Mesenchymal stem cell (in vitro differentiated cells and primary cell): ENCODE results near the gene SLC47A1.
A peak's percentile ranks its signal among the peaks of the same experiment; 100 is the strongest.
"Not testable (repeated sequence)": the region's sequence is repeated elsewhere in the genome, so short reads cannot be mapped to it uniquely, and the experiment has no call there.

Source experiments
- DNase-seq: peaks from one replicate; pipeline ENCODE4 v3.0.0-alpha.2; 2013
- H2AFZ ChIP-seq: one replicate; pipeline ENCODE4 v1.6.1; 2013; ENCODE audit warnings: low read depth, mild to moderate bottlenecking, control low read depth, inconsistent platforms, low read length, moderate library complexity
- H2AK5ac ChIP-seq: 2 replicates; pipeline ENCODE4 v1.6.1; 2013; ENCODE audit warnings: low read length, moderate library complexity, mild to moderate bottlenecking, inconsistent platforms; ENCODE audit not compliant: severe bottlenecking
- H2BK120ac ChIP-seq: one replicate; pipeline ENCODE4 v1.6.1; 2013; ENCODE audit warnings: low read depth, mild to moderate bottlenecking, inconsistent platforms, low read length, moderate library complexity
- H2BK12ac ChIP-seq, 2 experiments: one replicate each; pipeline ENCODE4 v1.6.1; 2013; ENCODE audit warnings: inconsistent platforms in 2 of 2, low read length in 2 of 2, mild to moderate bottlenecking in 2 of 2, moderate library complexity in 2 of 2, control low read depth in 1 of 2
- H2BK15ac ChIP-seq: one replicate; pipeline ENCODE4 v1.6.1; 2013; ENCODE audit warnings: mild to moderate bottlenecking, low read depth, inconsistent platforms; ENCODE audit not compliant: poor library complexity, severe bottlenecking
- H2BK5ac ChIP-seq: 2 replicates; pipeline ENCODE4 v1.6.1; 2013; ENCODE audit warnings: low read depth, mild to moderate bottlenecking, low read length, control low read depth, inconsistent platforms; ENCODE audit not compliant: poor library complexity, severe bottlenecking
- H3K14ac ChIP-seq, 2 experiments: one replicate each; pipeline ENCODE4 v1.6.1; 2013; ENCODE audit warnings: inconsistent platforms in 2 of 2, low read length in 2 of 2, control low read depth in 1 of 2, mild to moderate bottlenecking in 1 of 2, moderate library complexity in 1 of 2
- H3K18ac ChIP-seq, 2 experiments: one replicate each; pipeline ENCODE4 v1.6.1; 2013; ENCODE audit warnings: inconsistent platforms in 2 of 2, low read length in 2 of 2, control low read depth in 1 of 2, low read depth in 1 of 2, mild to moderate bottlenecking in 1 of 2
- H3K23ac ChIP-seq, 2 experiments: one replicate each; pipeline ENCODE4 v1.6.1; 2013; ENCODE audit warnings: inconsistent platforms in 2 of 2, low read length in 2 of 2, mild to moderate bottlenecking in 2 of 2, moderate library complexity in 2 of 2, control low read depth in 1 of 2
- H3K27ac ChIP-seq: 2 replicates; pipeline ENCODE4 v1.5.1; 2013; ENCODE audit warnings: mild to moderate bottlenecking, moderate library complexity, low read length, control low read depth, inconsistent platforms; ENCODE audit not compliant: poor library complexity, severe bottlenecking
- H3K27me3 ChIP-seq, 2 experiments: 2 replicates each; pipeline versions ENCODE4 v1.6.1 to v1.7.0; 2013; ENCODE audit warnings: low read length in 2 of 2, mild to moderate bottlenecking in 2 of 2, moderate library complexity in 2 of 2, control low read depth in 1 of 2, inconsistent platforms in 1 of 2; ENCODE audit not compliant: control insufficient read depth in 1 of 2, insufficient read depth in 1 of 2
- H3K36me3 ChIP-seq, 2 experiments: 2 replicates each; pipeline versions ENCODE4 v1.6.1 to v1.7.0; 2013; ENCODE audit warnings: low read length in 2 of 2, control low read depth in 1 of 2, inconsistent platforms in 1 of 2, low read depth in 1 of 2, mild to moderate bottlenecking in 1 of 2; ENCODE audit not compliant: insufficient read depth in 2 of 2, control insufficient read depth in 1 of 2
- H3K4ac ChIP-seq, 2 experiments: one replicate each; pipeline ENCODE4 v1.6.1; 2013; ENCODE audit warnings: inconsistent platforms in 2 of 2, low read length in 2 of 2, mild to moderate bottlenecking in 2 of 2, moderate library complexity in 2 of 2, control low read depth in 1 of 2, low read depth in 1 of 2
- H3K4me1 ChIP-seq: 2 replicates; pipeline ENCODE4 v1.6.1; 2013; ENCODE audit warnings: low read depth, low read length, control low read depth; ENCODE audit not compliant: control insufficient read depth, insufficient read depth
- H3K4me2 ChIP-seq: 2 replicates; pipeline ENCODE4 v1.6.1; 2013; ENCODE audit warnings: low read length, mild to moderate bottlenecking, inconsistent platforms; ENCODE audit not compliant: poor library complexity, severe bottlenecking
- H3K4me3 ChIP-seq, 2 experiments: 2 replicates each; pipeline versions ENCODE4 v1.5.1 to v1.7.0; 2013; ENCODE audit warnings: low read length in 2 of 2, mild to moderate bottlenecking in 2 of 2, control low read depth in 1 of 2, low read depth in 1 of 2; ENCODE audit not compliant: insufficient read depth in 1 of 2
- H3K79me1 ChIP-seq: replicated peaks from 2 replicates; pipeline ENCODE4 v1.6.1; 2013; ENCODE audit warnings: mild to moderate bottlenecking, control low read depth, low read length, inconsistent platforms; ENCODE audit not compliant: poor library complexity, severe bottlenecking
- H3K9ac ChIP-seq: 2 replicates; pipeline ENCODE4 v1.7.0; 2013; ENCODE audit warnings: mild to moderate bottlenecking, low read length, moderate library complexity
- H3K9me3 ChIP-seq: 2 replicates; pipeline ENCODE4 v1.7.0; 2013; ENCODE audit warnings: mild to moderate bottlenecking, low read length; ENCODE audit not compliant: control insufficient read depth
- H4K8ac ChIP-seq: one replicate; pipeline ENCODE4 v1.6.1; 2013; ENCODE audit warnings: inconsistent platforms, mild to moderate bottlenecking, low read length, moderate library complexity
- H4K91ac ChIP-seq: one replicate; pipeline ENCODE4 v1.6.1; 2013; ENCODE audit warnings: mild to moderate bottlenecking, low read length, inconsistent platforms
- WGBS: methylation state at CpG from one replicate; pipeline ENCODE4 v1.1.7; 2013; ENCODE audit warnings: mixed read lengths; 5-methylcytosine and 5-hydroxymethylcytosine counted together

SLC47A1 gene

GRCh38 chr17:19497624-19498023, 36.0 kb upstream of the SLC47A1 start:
- H3K27ac ChIP-seq, result no peak overlapping the region
- H3K27me3 ChIP-seq, result peaks cover 3 to 16% of the 10 kb centered on the region in 2 experiments
- no peaks in the 10 kb centered on the region for H3K79me1 ChIP-seq
- H3K9me3 ChIP-seq, result no peaks in the 10 kb centered on the region
- H2BK5ac ChIP-seq, result no peak overlapping the region
- DNase-seq, result no peak
- no peak overlapping the region for H3K18ac ChIP-seq
- H4K91ac ChIP-seq, result no peak overlapping the region
- no peak overlapping the region for H3K4me3 ChIP-seq
- H3K14ac ChIP-seq, result no peak overlapping the region
- H3K4me1 ChIP-seq, result no peaks in the 10 kb centered on the region
- no peak overlapping the region for H2AFZ ChIP-seq
- no peak overlapping the region for H3K4ac ChIP-seq
- H3K4me2 ChIP-seq, result no peak overlapping the region
- no peak overlapping the region for H3K9ac ChIP-seq
- no peak overlapping the region for H4K8ac ChIP-seq
- no peak overlapping the region for H2BK15ac ChIP-seq
- no peak overlapping the region for H3K23ac ChIP-seq
- no peak overlapping the region for H2BK120ac ChIP-seq
- H2AK5ac ChIP-seq, result no peak overlapping the region
- no peaks in the 10 kb centered on the region for H3K36me3 ChIP-seq
- H2BK12ac ChIP-seq, result no peak overlapping the region

DNA sequence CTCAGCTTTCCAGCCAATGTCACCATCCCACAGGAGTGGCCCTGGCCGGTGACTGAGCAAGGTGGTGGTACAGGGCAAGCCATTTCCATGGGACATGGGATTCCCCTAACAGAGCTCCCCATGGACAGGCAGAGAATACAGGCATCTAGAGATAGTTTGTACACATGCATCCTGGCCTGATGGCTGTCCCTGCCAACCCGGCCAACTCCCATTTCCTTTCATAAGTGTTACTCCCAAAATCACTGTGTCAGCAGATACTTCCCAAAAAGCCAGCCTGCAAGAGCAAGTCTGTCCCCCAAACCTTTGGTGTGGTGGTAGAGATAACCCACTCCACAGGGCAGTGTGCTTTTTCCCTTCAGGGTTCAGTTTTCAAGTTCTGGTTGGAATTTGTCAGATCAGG, 32.4 kb upstream of the SLC47A1 start:
- peaks cover 3 to 17% of the 10 kb centered on the region in 2 experiments for H3K27me3 ChIP-seq
- H3K4ac ChIP-seq, result no peak overlapping the region
- H3K4me3 ChIP-seq, result no peak overlapping the region
- WGBS, result 93% methylated on average over 1 of the region's 2 CpGs
- H3K18ac ChIP-seq, result peak overlapping the region in 1 of 2 experiments; percentile 24
- H2BK15ac ChIP-seq, result no peak overlapping the region
- no peaks in the 10 kb centered on the region for H3K79me1 ChIP-seq
- no peaks in the 10 kb centered on the region for H3K4me1 ChIP-seq
- no peaks in the 10 kb centered on the region for H3K9me3 ChIP-seq
- no peak overlapping the region for H2AK5ac ChIP-seq
- no peak overlapping the region for H3K4me2 ChIP-seq
- H4K91ac ChIP-seq, result no peak overlapping the region
- DNase-seq, result no peak
- H4K8ac ChIP-seq, result no peak overlapping the region
- H2BK120ac ChIP-seq, result no peak overlapping the region
- no peak overlapping the region for H3K9ac ChIP-seq
- H3K36me3 ChIP-seq, result no peaks in the 10 kb centered on the region
- peak overlapping the region in 1 of 2 experiments; percentile 3 for H3K14ac ChIP-seq
- H2AFZ ChIP-seq, result peak overlapping the region; percentile 63
- no peak overlapping the region for H2BK5ac ChIP-seq
- no peak overlapping the region for H2BK12ac ChIP-seq
- no peak overlapping the region for H3K27ac ChIP-seq
- H3K23ac ChIP-seq, result no peak overlapping the region

GRCh38 chr17:19502517-19502916, 31.1 kb upstream of the SLC47A1 start:
- Histone ChIP-seq H4K91ac (no peak overlapping the region), H2AFZ (no peak overlapping the region), H3K79me1 (no peaks in the 10 kb centered on the region), H3K4me1 (no peaks in the 10 kb centered on the region), H4K8ac (no peak overlapping the region), H2BK5ac (no peak overlapping the region), H3K4me2 (no peak overlapping the region), H2BK15ac (no peak overlapping the region), H3K9me3 (no peaks in the 10 kb centered on the region), H3K4me3 (no peak overlapping the region), H3K27me3 (peaks cover 3 to 12% of the 10 kb centered on the region in 2 experiments), H3K14ac (no peak overlapping the region), H3K9ac (no peak overlapping the region), H3K4ac (peak overlapping the region in 1 of 2 experiments; percentile 5), H3K18ac (peak overlapping the region in 1 of 2 experiments; percentile 21), H3K23ac (peak overlapping the region in 1 of 2 experiments; percentile 69), H3K36me3 (no peaks in the 10 kb centered on the region), H2BK120ac (no peak overlapping the region), H2AK5ac (no peak overlapping the region), H2BK12ac (no peak overlapping the region), H3K27ac (no peak overlapping the region)
- WGBS, result 83% methylated on average over 8 of the region's 9 CpGs
- no peak for DNase-seq

- H3K4me3 ChIP-seq, H3K36me3 ChIP-seq, H3K9me3 ChIP-seq, DNase-seq, H3K4ac ChIP-seq, H2AFZ ChIP-seq, H4K8ac ChIP-seq, H2BK120ac ChIP-seq, H2BK5ac ChIP-seq, H3K27ac ChIP-seq, H3K4me2 ChIP-seq, H3K14ac ChIP-seq, H2AK5ac ChIP-seq, H3K18ac ChIP-seq, H2BK15ac ChIP-seq, H2BK12ac ChIP-seq, H3K79me1 ChIP-seq, H3K4me1 ChIP-seq, H3K9ac ChIP-seq, H3K23ac ChIP-seq, H4K91ac ChIP-seq: not testable (repeated sequence)
- H3K27me3 ChIP-seq, result peaks cover 3 to 12% of the 10 kb centered on the region in 2 experiments
- WGBS, result no CpG with 5 or more reads among the region's 4 CpGs
These were observed 28.1 kb upstream of the SLC47A1 start for GRCh38 chr17:19505561-19505960.
